Suprapubic skin (tissue), 4 donors: ENCODE measurements around the gene PPP2R2C.

Experiments
- CTCF ChIP-seq, 2 donors: fragments of 200-600 bp in 1 of 2; fragments of 450-650 bp in 1 of 2; sonication (generic) in 1 of 2; IDR thresholded peaks; one replicate each; pipeline ENCODE4 v1.5.1; 2016 to 2019; ENCODE audit warnings: antibody characterized with exemption in 2 of 2, mild to moderate bottlenecking in 1 of 2, moderate library complexity in 1 of 2
- EP300 ChIP-seq: sonication (generic); formaldehyde crosslinking; IDR thresholded peaks from one replicate; pipeline ENCODE4 v1.6.1; 2017; ENCODE audit warnings: antibody characterized with exemption
- POLR2A ChIP-seq, 2 donors: fragments of 450-650 bp; IDR thresholded peaks; one replicate each; pipeline ENCODE4 v1.6.1; 2017; ENCODE audit warnings: antibody characterized with exemption in 2 of 2, mild to moderate bottlenecking in 2 of 2, moderate library complexity in 2 of 2
- POLR2AphosphoS5 ChIP-seq, 3 donors: sonication (generic); formaldehyde crosslinking; IDR thresholded peaks; one replicate each; pipeline ENCODE4 v1.6.1; 2017; ENCODE audit warnings: antibody characterized with exemption in 3 of 3

GRCh38 chr4:6281436-6282313 lies 190.7 kb downstream of the PPP2R2C start:
- TF ChIP-seq CTCF (IDR thresholded peaks at IDR 0.05) = no peak
- TF ChIP-seq POLR2AphosphoS5 (IDR thresholded peaks at IDR 0.05) = no peak
- no peak for TF ChIP-seq EP300
- no peak for TF ChIP-seq POLR2A (IDR thresholded peaks at IDR 0.05)
